SK-N-SH (cell line): Measurements from ENCODE around the gene SCYGR1. TPM values are rescaled to one million over a fixed set of nuclear protein-coding genes. Genes with fewer than 3 reads are reported as not detected.

Experiments
- CTCF ChIA-PET: fragments of 300-600, 350-600 bp; formaldehyde crosslinking; extraction: SDS; loops from one replicate; lab custom pipeline; 2021; lab: Yijun Ruan, JAX
- POLR2A ChIA-PET: fragments of 350-600 bp; sonication (Branson Sonifier 250); formaldehyde crosslinking; extraction: SDS; loops from one replicate; lab custom pipeline; 2020; ENCODE audit warnings: antibody characterized with exemption, inconsistent platforms; lab: Yijun Ruan, JAX
- DNase-seq: peaks from one replicate; pipeline ENCODE4 v3.0.0; 2012
- H2AFZ ChIP-seq: fragments of 200-600 bp; sonication (generic); 2 replicates; pipeline ENCODE4 v1.8.1; 2016; ENCODE audit warnings: antibody characterized with exemption, mild to moderate bottlenecking, low read depth
- H3F3A ChIP-seq: fragments of 200-600 bp; sonication (generic); replicated peaks from 2 replicates; pipeline ENCODE3; 2016; ENCODE audit warnings: antibody characterized with exemption, mild to moderate bottlenecking; ENCODE audit not compliant: insufficient read depth
- H3K27ac ChIP-seq, 2 experiments: fragments of 200-500 bp in 1 of 2; fragments of 200-600 bp in 1 of 2; sonication (Bioruptor generic) in 1 of 2; sonication (generic), shearing (Covaris generic) in 1 of 2; 2 replicates each; pipeline versions ENCODE4 v1.5.1 to v1.6.1; 2014 to 2016; ENCODE audit warnings: low read depth in 2 of 2, inconsistent platforms in 1 of 2, low read length in 1 of 2, mild to moderate bottlenecking in 1 of 2, mixed read lengths in 1 of 2
- H3K27me3 ChIP-seq: fragments of 200-600 bp; sonication (generic), shearing (Covaris generic); 2 replicates; pipeline ENCODE4 v1.6.1; 2016; ENCODE audit warnings: mixed run types; ENCODE audit not compliant: insufficient read depth
- H3K36me3 ChIP-seq, 2 experiments: fragments of 200-500 bp in 1 of 2; fragments of 200-600 bp in 1 of 2; sonication (Bioruptor generic) in 1 of 2; sonication (generic) in 1 of 2; replicated peaks in 1 of 2; 2 replicates each; pipeline versions ENCODE3 to v1.5.1; 2014 to 2016; ENCODE audit warnings: low read length in 1 of 2, mild to moderate bottlenecking in 1 of 2; ENCODE audit not compliant: insufficient read depth in 2 of 2, control insufficient read depth in 1 of 2
- H3K4me1 ChIP-seq, 2 experiments: fragments of 200-500 bp in 1 of 2; fragments of 200-600 bp in 1 of 2; sonication (Bioruptor generic) in 1 of 2; sonication (generic), shearing (Covaris generic) in 1 of 2; 2 replicates each; pipeline versions ENCODE4 v1.5.1 to v1.6.1; 2014 to 2016; ENCODE audit warnings: low read depth in 1 of 2, low read length in 1 of 2, mixed run types in 1 of 2; ENCODE audit not compliant: insufficient read depth in 2 of 2, control insufficient read depth in 1 of 2
- H3K4me2 ChIP-seq: fragments of 200-600 bp; sonication (generic), shearing (Covaris generic); 2 replicates; pipeline ENCODE4 v1.6.1; 2017; ENCODE audit warnings: mixed run types
- H3K4me3 ChIP-seq, 2 experiments: fragments of 200-500 bp in 1 of 2; fragments of 200-600 bp in 1 of 2; sonication (Bioruptor generic) in 1 of 2; sonication (generic), shearing (Covaris generic) in 1 of 2; 2 replicates each; pipeline versions ENCODE4 v1.5.1 to v1.8.1; 2014 to 2016; ENCODE audit warnings: low read depth in 2 of 2, inconsistent platforms in 1 of 2, low read length in 1 of 2, mild to moderate bottlenecking in 1 of 2, mixed read lengths in 1 of 2, moderate library complexity in 1 of 2
- H3K79me2 ChIP-seq: fragments of 200-600 bp; sonication (generic); 2 replicates; pipeline ENCODE4 v1.8.1; 2017; ENCODE audit warnings: mild to moderate bottlenecking; ENCODE audit not compliant: insufficient read depth
- H3K9ac ChIP-seq: fragments of 200-600 bp; sonication (generic); 2 replicates; pipeline ENCODE4 v1.6.1; 2017; ENCODE audit warnings: mixed run types
- H3K9me2 ChIP-seq: fragments of 200-600 bp; sonication (generic); 2 replicates; pipeline ENCODE4 v1.6.1; 2017; ENCODE audit warnings: mixed run types
- H3K9me3 ChIP-seq: fragments of 200-600 bp; sonication (generic); 2 replicates; pipeline ENCODE4 v1.6.1; 2017; ENCODE audit warnings: mixed run types, mild to moderate bottlenecking, moderate library complexity
- H4K20me1 ChIP-seq: fragments of 200-600 bp; sonication (generic); 2 replicates; pipeline ENCODE4 v1.6.1; 2017; ENCODE audit warnings: mild to moderate bottlenecking, mixed run types; ENCODE audit not compliant: insufficient read depth
- ELF1 ChIP-seq: IDR thresholded peaks from 2 replicates; pipeline ENCODE4 v1.4.0; 2012
- EP300 ChIP-seq, 2 experiments: IDR thresholded peaks; 2 replicates each; pipeline versions ENCODE4 v1.4.0 to v1.6.1; 2012; ENCODE audit warnings: borderline replicate concordance in 1 of 2, low read depth in 1 of 2, low read length in 1 of 2
- EZH2phosphoT487 ChIP-seq: fragments of 200-600 bp; sonication (generic); IDR thresholded peaks from 2 replicates; pipeline ENCODE4 v1.6.1; 2017; ENCODE audit warnings: low read depth, mixed run types, mild to moderate bottlenecking, antibody characterized with exemption, moderate library complexity, borderline replicate concordance
- FOSL2 ChIP-seq: IDR thresholded peaks from 2 replicates; pipeline ENCODE4 v1.4.0; 2012; ENCODE audit warnings: low read depth, mild to moderate bottlenecking, moderate library complexity, borderline replicate concordance
- FOXJ3 ChIP-seq: sonication (generic); formaldehyde crosslinking; IDR thresholded peaks from 2 replicates; pipeline ENCODE4 v1.5.1; 2020; ENCODE audit warnings: mild to moderate bottlenecking, missing genetic modification reagents
- PBX3 ChIP-seq: IDR thresholded peaks from 2 replicates; pipeline ENCODE4; 2012
- POLR2AphosphoS5 ChIP-seq: IDR thresholded peaks from 2 replicates; pipeline ENCODE4 v1.6.1; 2012; ENCODE audit warnings: low read depth, low read length
- RFX5 ChIP-seq: IDR thresholded peaks from 2 replicates; pipeline ENCODE4 v1.6.1; 2012; ENCODE audit warnings: mild to moderate bottlenecking, improper control_type of control experiment, low read length
- SMC3 ChIP-seq: IDR thresholded peaks from 2 replicates; pipeline ENCODE4 v1.6.1; 2012; ENCODE audit warnings: low read depth, low read length, improper control_type of control experiment
- TCF12 ChIP-seq: IDR thresholded peaks from 2 replicates; pipeline ENCODE4 v1.4.0; 2012
- TEAD4 ChIP-seq: IDR thresholded peaks from 2 replicates; pipeline ENCODE4 v1.4.0; 2012; ENCODE audit warnings: mild to moderate bottlenecking, borderline replicate concordance; ENCODE audit not compliant: insufficient read depth
- YY1 ChIP-seq: IDR thresholded peaks from 2 replicates; pipeline ENCODE4 v1.4.0; 2012; ENCODE audit warnings: low read depth, mild to moderate bottlenecking
- WGBS: methylation state at CpG from one replicate; pipeline ENCODE4 v1.1.6; 2017; ENCODE audit warnings: low lambda C conversion rate; 5-methylcytosine and 5-hydroxymethylcytosine counted together
- polyA plus RNA-seq, 3 experiments: library from polyadenylated mRNA; depleted of rRNA; stranded (reverse); fragments of >200 nt; gene quantifications; 2 replicates each; pipeline ENCODE4 v1.2.3, GENCODE V29; 2012
- TF ChIP-seq, protein P1 (sequence below): IDR thresholded peaks from 2 replicates; pipeline ENCODE4 v1.6.1; 2012; ENCODE audit warnings: mild to moderate bottlenecking, low read depth, low read length, moderate library complexity
- TF ChIP-seq, protein P2 (sequence below): fragments of 150-350 bp; IDR thresholded peaks from 2 replicates; pipeline ENCODE4 v1.6.1; 2016; ENCODE audit warnings: mild to moderate bottlenecking, low read depth, low read length

SCYGR1 gene
- polyA plus RNA-seq, 1 of the 3 experiments (the other 2 are of a cell fraction), result not detected

- TF ChIP-seq TCF12, result no peak
- TF ChIP-seq SMC3, result no peak
- no peak for TF ChIP-seq EP300 (IDR thresholded peaks at IDR 0.05; ENCODE audit: borderline replicate concordance in 1 of 2, low read depth in 1 of 2, low read length in 1 of 2)
- TF ChIP-seq, all 33 proteins: peak for 0
Observed at GRCh38 chr2:227423656-227424499, 36.1 kb upstream of the SCYGR1 start (continued).

DNA sequence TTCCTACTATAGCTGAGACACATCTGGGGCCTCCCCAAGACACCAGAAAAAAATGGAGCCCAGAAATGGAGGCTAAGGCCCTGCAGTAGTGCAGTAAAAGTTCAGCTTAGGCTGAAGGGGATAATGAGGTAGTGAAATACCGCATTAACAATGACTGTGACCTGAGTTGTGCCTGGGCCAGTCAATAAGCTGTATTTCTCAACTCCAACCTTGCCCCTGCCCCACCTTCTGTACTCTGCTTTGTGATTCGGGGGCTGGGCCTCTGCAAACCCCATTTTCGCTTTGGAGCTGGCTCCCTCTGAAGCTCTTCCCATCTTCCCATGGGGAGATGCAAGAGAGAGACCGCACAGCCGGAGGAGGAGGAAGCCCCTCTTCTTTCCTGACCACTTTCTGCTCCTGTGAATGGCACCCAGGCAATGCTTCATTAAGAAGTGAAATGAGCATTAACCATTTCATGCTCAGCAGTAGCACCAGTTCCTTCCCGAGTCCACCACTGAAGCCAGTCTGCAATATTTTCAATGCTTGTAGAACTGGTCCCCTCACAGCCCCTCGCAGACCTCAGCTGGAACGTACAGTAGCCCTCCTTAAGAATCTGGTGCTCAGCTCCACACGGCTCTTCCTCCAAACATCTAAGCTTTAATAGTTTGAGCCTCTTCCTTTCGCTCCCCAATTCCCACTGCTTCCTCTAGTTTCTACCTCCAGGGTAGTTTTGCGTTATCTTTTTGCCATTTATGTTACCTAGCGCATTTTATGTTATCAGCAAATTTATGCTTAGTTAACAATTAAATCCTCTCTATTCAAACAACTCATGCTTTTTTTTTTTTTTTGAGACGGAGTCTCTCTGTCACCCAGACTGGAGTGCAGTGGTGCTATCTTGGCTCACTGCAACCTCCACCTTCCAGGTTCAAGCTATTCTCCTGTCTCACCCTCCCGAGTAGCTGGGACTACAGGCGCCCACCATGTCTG lies 32.6 kb upstream of the SCYGR1 start:
- no peak for DNase-seq

More for the DNA sequence above, 32.6 kb upstream of the SCYGR1 start:
- Histone ChIP-seq H3K4me2 (no peak overlapping the region), H3K9ac (no peak overlapping the region), H3K27me3 (no peaks in the 10 kb centered on the region), H4K20me1 (no peaks in the 10 kb centered on the region), H3F3A (no peaks in the 10 kb centered on the region), H3K9me2 (no peaks in the 10 kb centered on the region), H2AFZ (no peak overlapping the region), H3K4me1 (peaks cover 2 to 7% of the 10 kb centered on the region in 2 experiments; a peak in 2 of 4 replicates), H3K9me3 (no peaks in the 10 kb centered on the region), H3K79me2 (no peaks in the 10 kb centered on the region), H3K36me3 (no peaks in the 10 kb centered on the region), H3K4me3 (no peak overlapping the region), H3K27ac (no peak overlapping the region)
- 84% methylated on average over 14 of the region's 15 CpGs for WGBS
- TF ChIP-seq FOSL2 (no peak), YY1 (no peak), RFX5 (no peak), ELF1 (no peak), EZH2phosphoT487 (no peak), PBX3 (no peak), SMC3 (no peak), POLR2AphosphoS5 (no peak), FOXJ3 (no peak), TEAD4 (no peak)
- TF ChIP-seq, protein P1, sequence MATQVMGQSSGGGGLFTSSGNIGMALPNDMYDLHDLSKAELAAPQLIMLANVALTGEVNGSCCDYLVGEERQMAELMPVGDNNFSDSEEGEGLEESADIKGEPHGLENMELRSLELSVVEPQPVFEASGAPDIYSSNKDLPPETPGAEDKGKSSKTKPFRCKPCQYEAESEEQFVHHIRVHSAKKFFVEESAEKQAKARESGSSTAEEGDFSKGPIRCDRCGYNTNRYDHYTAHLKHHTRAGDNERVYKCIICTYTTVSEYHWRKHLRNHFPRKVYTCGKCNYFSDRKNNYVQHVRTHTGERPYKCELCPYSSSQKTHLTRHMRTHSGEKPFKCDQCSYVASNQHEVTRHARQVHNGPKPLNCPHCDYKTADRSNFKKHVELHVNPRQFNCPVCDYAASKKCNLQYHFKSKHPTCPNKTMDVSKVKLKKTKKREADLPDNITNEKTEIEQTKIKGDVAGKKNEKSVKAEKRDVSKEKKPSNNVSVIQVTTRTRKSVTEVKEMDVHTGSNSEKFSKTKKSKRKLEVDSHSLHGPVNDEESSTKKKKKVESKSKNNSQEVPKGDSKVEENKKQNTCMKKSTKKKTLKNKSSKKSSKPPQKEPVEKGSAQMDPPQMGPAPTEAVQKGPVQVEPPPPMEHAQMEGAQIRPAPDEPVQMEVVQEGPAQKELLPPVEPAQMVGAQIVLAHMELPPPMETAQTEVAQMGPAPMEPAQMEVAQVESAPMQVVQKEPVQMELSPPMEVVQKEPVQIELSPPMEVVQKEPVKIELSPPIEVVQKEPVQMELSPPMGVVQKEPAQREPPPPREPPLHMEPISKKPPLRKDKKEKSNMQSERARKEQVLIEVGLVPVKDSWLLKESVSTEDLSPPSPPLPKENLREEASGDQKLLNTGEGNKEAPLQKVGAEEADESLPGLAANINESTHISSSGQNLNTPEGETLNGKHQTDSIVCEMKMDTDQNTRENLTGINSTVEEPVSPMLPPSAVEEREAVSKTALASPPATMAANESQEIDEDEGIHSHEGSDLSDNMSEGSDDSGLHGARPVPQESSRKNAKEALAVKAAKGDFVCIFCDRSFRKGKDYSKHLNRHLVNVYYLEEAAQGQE, result no peak
- TF ChIP-seq, protein P2, sequence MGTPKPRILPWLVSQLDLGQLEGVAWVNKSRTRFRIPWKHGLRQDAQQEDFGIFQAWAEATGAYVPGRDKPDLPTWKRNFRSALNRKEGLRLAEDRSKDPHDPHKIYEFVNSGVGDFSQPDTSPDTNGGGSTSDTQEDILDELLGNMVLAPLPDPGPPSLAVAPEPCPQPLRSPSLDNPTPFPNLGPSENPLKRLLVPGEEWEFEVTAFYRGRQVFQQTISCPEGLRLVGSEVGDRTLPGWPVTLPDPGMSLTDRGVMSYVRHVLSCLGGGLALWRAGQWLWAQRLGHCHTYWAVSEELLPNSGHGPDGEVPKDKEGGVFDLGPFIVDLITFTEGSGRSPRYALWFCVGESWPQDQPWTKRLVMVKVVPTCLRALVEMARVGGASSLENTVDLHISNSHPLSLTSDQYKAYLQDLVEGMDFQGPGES, result no peak
- ChIA-PET POLR2A (no interaction called here), CTCF (interaction anchor here (1.1 to 3.6 kb wide), 2 partner anchors 14 to 238 kb away, joined by 4 to 12 read pairs; no protein-coding TSS in a partner anchor)
